HT1080 (cell line): ENCODE data around the gene EFEMP2. TPM values are rescaled to one million over a fixed set of nuclear protein-coding genes. Genes with fewer than 3 reads are reported as not detected.

Experiments
- DNase-seq: peaks from one replicate; pipeline ENCODE4 v3.0.0-alpha.2; 2015; ENCODE audit warnings: low read depth
- total RNA-seq: library from RNA; depleted of rRNA; stranded (reverse); fragments of >200 nt; shearing (Covaris generic); gene quantifications from 2 replicates; pipeline ENCODE4 v1.2.3, GENCODE V29; 2014

EFEMP2 gene
- total RNA-seq, 1 experiment from 2014 or later = 32.0 TPM

- DNase-seq = no peak
Observed at GRCh38 chr11:65885808-65886536, 13.4 kb upstream of the EFEMP2 start.

- DNase-seq = no peak
Observed at GRCh38 chr11:65885231-65885630, 12.6 kb upstream of the EFEMP2 start.

- peak; percentile 64 for DNase-seq
Observed at GRCh38 chr11:65884716-65885092, 12.1 kb upstream of the EFEMP2 start.

- DNase-seq = no peak
Observed at GRCh38 chr11:65883786-65884715, 11.5 kb upstream of the EFEMP2 start.

- DNase-seq = no peak
Observed at GRCh38 chr11:65883058-65883761, 10.6 kb upstream of the EFEMP2 start.

GRCh38 chr11:65882120-65883057 lies 9.8 kb upstream of the EFEMP2 start:
- no peak for DNase-seq

- DNase-seq = peak; percentile 29
Observed at GRCh38 chr11:65880844-65881421, 8.3 kb upstream of the EFEMP2 start.

- no peak for DNase-seq
Observed at GRCh38 chr11:65880027-65880426, 7.4 kb upstream of the EFEMP2 start.

- DNase-seq = no peak
Observed at GRCh38 chr11:65879617-65880016, 7.0 kb upstream of the EFEMP2 start, which contains the start of gene CTSW. Gene CTSW (plus strand): TSS chr11:65879837. CDS start chr11:65879855, 18 bp downstream.

GRCh38 chr11:65873318-65874156 lies 937 bp upstream of the EFEMP2 start:
- DNase-seq = peak; percentile 90

- no peak for DNase-seq
Observed at GRCh38 chr11:65871811-65872548, 620 bp downstream of the EFEMP2 start.

- DNase-seq = no peak
Observed at GRCh38 chr11:65870706-65871681, 1.6 kb downstream of the EFEMP2 start.

- no peak for DNase-seq
Observed at GRCh38 chr11:65870307-65870658, 2.3 kb downstream of the EFEMP2 start.

- DNase-seq = no peak
Observed at GRCh38 chr11:65869643-65870306, 2.8 kb downstream of the EFEMP2 start.

- no peak for DNase-seq
Observed at GRCh38 chr11:65868907-65869306, 3.7 kb downstream of the EFEMP2 start.

GRCh38 chr11:65868076-65868667 lies 4.4 kb downstream of the EFEMP2 start:
- DNase-seq = no peak
